GM23338 (cell line): Measurements from ENCODE around the gene NNMT. TPM values are rescaled to one million over a fixed set of nuclear protein-coding genes. Genes with fewer than 3 reads are reported as not detected.

Experiments
- ATAC-seq: fragments of 200-7000 bp; cut with Tn5 transposase; 3 replicates; pipeline ENCODE4 v1.9.1; 2020
- DNase-seq: peaks from one replicate; pipeline ENCODE4 v3.0.0-alpha.2; 2015; ENCODE audit warnings: low spot score
- H2AFZ ChIP-seq: fragments of 200-600 bp; sonication (generic); 2 replicates; pipeline ENCODE4 v1.8.0; 2016; ENCODE audit warnings: antibody characterized with exemption, mild to moderate bottlenecking, moderate library complexity
- H3F3A ChIP-seq: fragments of 200-600 bp; sonication (generic); replicated peaks from 2 replicates; pipeline ENCODE4 v1.8.0; 2017; ENCODE audit warnings: antibody characterized with exemption, mixed run types, low read depth
- H3K27ac ChIP-seq: fragments of 200-600 bp; sonication (generic); 2 replicates; pipeline ENCODE4 v1.6.1; 2016; ENCODE audit warnings: low read depth
- H3K27me3 ChIP-seq: fragments of 200-600 bp; sonication (generic); 2 replicates; pipeline ENCODE4 v1.8.0; 2016; ENCODE audit warnings: mild to moderate bottlenecking, mixed run types, moderate library complexity; ENCODE audit not compliant: insufficient read depth
- H3K36me3 ChIP-seq: fragments of 200-600 bp; sonication (generic); 2 replicates; pipeline ENCODE4 v1.8.0; 2016; ENCODE audit warnings: mild to moderate bottlenecking; ENCODE audit not compliant: insufficient read depth
- H3K4me1 ChIP-seq: fragments of 200-600 bp; sonication (generic); 2 replicates; pipeline ENCODE4 v1.8.0; 2016; ENCODE audit warnings: mild to moderate bottlenecking, moderate library complexity; ENCODE audit not compliant: insufficient read depth
- H3K4me2 ChIP-seq: fragments of 200-600 bp; sonication (generic); 2 replicates; pipeline ENCODE4 v1.7.1; 2017; ENCODE audit warnings: mixed run types
- H3K4me3 ChIP-seq: fragments of 200-600 bp; sonication (generic); 2 replicates; pipeline ENCODE4 v1.6.1; 2016; ENCODE audit warnings: mixed run types
- H3K79me2 ChIP-seq: fragments of 200-600 bp; sonication (generic); replicated peaks from 2 replicates; pipeline ENCODE4 v1.8.0; 2017; ENCODE audit warnings: mild to moderate bottlenecking; ENCODE audit not compliant: insufficient read depth
- H3K9me2 ChIP-seq: fragments of 200-600 bp; sonication (generic); 2 replicates; pipeline ENCODE4 v1.8.0; 2017; ENCODE audit not compliant: insufficient read depth
- H4K20me1 ChIP-seq: fragments of 200-600 bp; sonication (generic); replicated peaks from 2 replicates; pipeline ENCODE4 v1.8.0; 2017; ENCODE audit warnings: mild to moderate bottlenecking; ENCODE audit not compliant: insufficient read depth
- H3K27ac Mint-ChIP-seq: 2 replicates; pipeline ENCODE4 v1.8.0; 2020; ENCODE audit warnings: inconsistent platforms, mild to moderate bottlenecking, moderate library complexity, mixed read lengths
- H3K27me3 Mint-ChIP-seq: 3 replicates; pipeline ENCODE4 v1.8.0; 2022; ENCODE audit warnings: low read depth, mild to moderate bottlenecking, moderate library complexity, mixed read lengths, inconsistent platforms; ENCODE audit not compliant: insufficient read depth, poor library complexity
- H3K36me3 Mint-ChIP-seq: 3 replicates; pipeline ENCODE4 v1.8.0; 2021; ENCODE audit warnings: low read depth, mild to moderate bottlenecking, inconsistent platforms, moderate library complexity, mixed read lengths
- H3K4me1 Mint-ChIP-seq: 3 replicates; pipeline ENCODE4 v1.8.0; 2020; ENCODE audit warnings: mild to moderate bottlenecking, inconsistent platforms, mixed read lengths
- H3K4me3 Mint-ChIP-seq: 3 replicates; pipeline ENCODE4 v1.8.0; 2021; ENCODE audit warnings: moderate library complexity, mild to moderate bottlenecking, inconsistent platforms, mixed read lengths
- H3K9me3 Mint-ChIP-seq: 3 replicates; pipeline ENCODE4 v1.8.0; 2020; ENCODE audit warnings: moderate library complexity, mild to moderate bottlenecking, inconsistent platforms, mixed read lengths
- CREB1 ChIP-seq: fragments of 250-450 bp; sonication (Bioruptor Pico); IDR thresholded peaks from 2 replicates; pipeline ENCODE4 v1.5.0; 2020; ENCODE audit warnings: low read depth, mild to moderate bottlenecking, moderate library complexity
- ETS1 ChIP-seq: IDR thresholded peaks from 2 replicates; pipeline ENCODE4 v1.6.1; 2016; ENCODE audit warnings: antibody characterized with exemption
- EZH2 ChIP-seq: fragments of 200-600 bp; sonication (generic); IDR thresholded peaks from one replicate; pipeline ENCODE4 v1.8.0; 2017; ENCODE audit warnings: antibody characterized with exemption, mild to moderate bottlenecking, low read depth; ENCODE audit not compliant: unreplicated experiment
- EZH2phosphoT487 ChIP-seq: fragments of 200-600 bp; sonication (generic); IDR thresholded peaks from one replicate; pipeline ENCODE4 v1.8.1; 2018; ENCODE audit warnings: antibody characterized with exemption; ENCODE audit not compliant: unreplicated experiment
- JUNB ChIP-seq: IDR thresholded peaks from one replicate; pipeline ENCODE4 v1.6.1; 2016; ENCODE audit warnings: antibody characterized with exemption; ENCODE audit not compliant: unreplicated experiment
- NANOG ChIP-seq: IDR thresholded peaks from 2 replicates; pipeline ENCODE4 v1.6.1; 2016; ENCODE audit warnings: antibody characterized with exemption, borderline replicate concordance
- POLR2AphosphoS5 ChIP-seq: IDR thresholded peaks from 2 replicates; pipeline ENCODE4 v1.6.1; 2016; ENCODE audit warnings: antibody characterized with exemption, low read depth
- STAT1 ChIP-seq: IDR thresholded peaks from one replicate; pipeline ENCODE4 v1.6.1; 2016; ENCODE audit warnings: antibody characterized with exemption; ENCODE audit not compliant: unreplicated experiment
- ZNF114 ChIP-seq: fragments of 250-450 bp; sonication (Bioruptor Pico); IDR thresholded peaks from 2 replicates; pipeline ENCODE4 v1.5.0; 2020; ENCODE audit warnings: mild to moderate bottlenecking, moderate library complexity
- ZNF331 ChIP-seq: fragments of 250-450 bp; sonication (Bioruptor Pico); IDR thresholded peaks from 2 replicates; pipeline ENCODE4 v1.5.0; 2020; ENCODE audit warnings: low read depth, mild to moderate bottlenecking, moderate library complexity
- polyA plus RNA-seq: library from polyadenylated mRNA; unstranded; fragments of >200 nt; fragmentation: Nextera tagmentation; extraction: Ambion mirVana; gene quantifications from 2 replicates; pipeline ENCODE4 v1.2.1, GENCODE V29; 2016
- total RNA-seq: library from RNA; depleted of rRNA; stranded (reverse); fragments of >200 nt; shearing (Covaris generic); gene quantifications from 2 replicates; pipeline ENCODE4 v1.2.3, GENCODE V29; 2014
- TF ChIP-seq, protein P1 (sequence below), 2 experiments: fragments of 200-600 bp in 1 of 2; sonication (generic) in 1 of 2; conservative IDR thresholded peaks; 2 replicates each; pipeline versions ENCODE4 v1.5.1 to v1.6.1; 2016 to 2017; ENCODE audit warnings: antibody characterized with exemption in 2 of 2, low read depth in 2 of 2, mild to moderate bottlenecking in 2 of 2, moderate library complexity in 1 of 2
- TF ChIP-seq, protein P2 (sequence below): IDR thresholded peaks from one replicate; pipeline ENCODE4 v1.6.1; 2018; ENCODE audit warnings: antibody characterized with exemption; ENCODE audit not compliant: unreplicated experiment

Gene NNMT
- total and polyA plus RNA-seq, 2 experiments from 2014 or later, result 0.40 TPM; not detected in 1

GRCh38 chr11:114264381-114264780 lies 31.8 kb upstream of the NNMT start:
- Histone ChIP-seq H4K20me1 (no peaks in the 10 kb centered on the region), H3K36me3 (no peaks in the 10 kb centered on the region), H2AFZ (no peak overlapping the region), H3K9me2 (no peaks in the 10 kb centered on the region), H3K27ac (no peak overlapping the region), H3K4me3 (no peak overlapping the region), H3K79me2 (no peaks in the 10 kb centered on the region), H3F3A (no peaks in the 10 kb centered on the region), H3K4me2 (no peak overlapping the region), H3K4me1 (peaks cover 5% of the 10 kb centered on the region), H3K27me3 (no peaks in the 10 kb centered on the region)
- H3K4me1 Mint-ChIP-seq, result no peaks in the 10 kb centered on the region; the same call in 2 of the 3 replicates
- H3K9me3 Mint-ChIP-seq, result no peaks in the 10 kb centered on the region
- no peak for DNase-seq
- no peak for ATAC-seq
- H3K36me3 Mint-ChIP-seq, result no peaks in the 10 kb centered on the region
- TF ChIP-seq EZH2phosphoT487, result no peak
- no peak for TF ChIP-seq STAT1
- TF ChIP-seq, protein P1, sequence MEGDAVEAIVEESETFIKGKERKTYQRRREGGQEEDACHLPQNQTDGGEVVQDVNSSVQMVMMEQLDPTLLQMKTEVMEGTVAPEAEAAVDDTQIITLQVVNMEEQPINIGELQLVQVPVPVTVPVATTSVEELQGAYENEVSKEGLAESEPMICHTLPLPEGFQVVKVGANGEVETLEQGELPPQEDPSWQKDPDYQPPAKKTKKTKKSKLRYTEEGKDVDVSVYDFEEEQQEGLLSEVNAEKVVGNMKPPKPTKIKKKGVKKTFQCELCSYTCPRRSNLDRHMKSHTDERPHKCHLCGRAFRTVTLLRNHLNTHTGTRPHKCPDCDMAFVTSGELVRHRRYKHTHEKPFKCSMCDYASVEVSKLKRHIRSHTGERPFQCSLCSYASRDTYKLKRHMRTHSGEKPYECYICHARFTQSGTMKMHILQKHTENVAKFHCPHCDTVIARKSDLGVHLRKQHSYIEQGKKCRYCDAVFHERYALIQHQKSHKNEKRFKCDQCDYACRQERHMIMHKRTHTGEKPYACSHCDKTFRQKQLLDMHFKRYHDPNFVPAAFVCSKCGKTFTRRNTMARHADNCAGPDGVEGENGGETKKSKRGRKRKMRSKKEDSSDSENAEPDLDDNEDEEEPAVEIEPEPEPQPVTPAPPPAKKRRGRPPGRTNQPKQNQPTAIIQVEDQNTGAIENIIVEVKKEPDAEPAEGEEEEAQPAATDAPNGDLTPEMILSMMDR (conservative IDR thresholded peaks at IDR 0.05; ENCODE audit: low read depth in 2 of 2), result no peak
- H3K27me3 Mint-ChIP-seq, result peaks cover 3% of the 10 kb centered on the region
- H3K4me3 Mint-ChIP-seq, result no peak overlapping the region
- no peak overlapping the region for H3K27ac Mint-ChIP-seq

DNA sequence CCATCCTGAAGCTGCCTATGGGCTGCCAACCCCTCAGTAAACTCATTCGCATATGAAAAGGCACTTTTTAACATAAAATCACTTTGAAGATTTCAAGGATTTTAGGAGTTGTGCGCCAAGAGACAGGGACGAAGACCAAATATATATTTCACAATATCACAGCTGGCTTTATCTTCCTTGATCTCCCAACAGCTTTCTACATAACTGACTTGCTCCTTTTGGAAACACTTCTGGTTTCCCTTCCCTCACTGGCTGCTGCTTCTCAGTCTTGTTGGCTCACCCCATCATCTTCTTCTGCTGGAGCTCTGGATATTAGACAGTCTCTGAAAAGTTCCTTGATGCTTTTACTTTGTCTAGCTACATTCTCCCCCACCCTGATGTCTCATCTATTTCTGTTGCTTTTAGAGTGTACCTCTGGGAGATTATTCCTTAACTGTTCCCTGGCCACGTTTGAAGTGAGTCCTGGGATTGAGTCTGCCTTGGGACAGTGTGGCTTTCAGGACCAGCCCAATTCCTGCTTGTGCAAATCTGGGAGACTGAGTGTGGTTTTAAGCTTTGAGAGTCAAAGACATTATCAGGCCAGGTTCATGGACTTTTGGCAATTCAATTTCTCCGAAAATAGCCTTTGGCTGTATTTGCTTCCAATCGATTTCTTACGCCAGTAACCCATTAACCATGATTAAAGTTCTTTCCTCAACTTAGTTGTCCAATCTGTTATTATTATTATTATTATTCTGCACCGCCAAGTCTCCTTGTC lies 30.9 kb upstream of the NNMT start:
- no peaks in the 10 kb centered on the region for H3K36me3 ChIP-seq
- no peak for DNase-seq
- no peaks in the 10 kb centered on the region for H3F3A ChIP-seq
- H3K4me3 Mint-ChIP-seq, result no peak overlapping the region
- ATAC-seq, result no peak
- peak overlapping the region; percentile 63; the same call in 1 of the 2 replicates for H2AFZ ChIP-seq
- H3K27me3 Mint-ChIP-seq, result peaks cover 3% of the 10 kb centered on the region
- H3K4me3 ChIP-seq, result no peak overlapping the region
- H3K4me2 ChIP-seq, result no peak overlapping the region
- H3K9me3 Mint-ChIP-seq, result no peaks in the 10 kb centered on the region
- no peaks in the 10 kb centered on the region for H3K4me1 Mint-ChIP-seq
- H3K27ac ChIP-seq, result no peak overlapping the region
- no peaks in the 10 kb centered on the region for H3K36me3 Mint-ChIP-seq
- TF ChIP-seq EZH2, result no peak
- no peak for TF ChIP-seq NANOG
- TF ChIP-seq, protein P2, sequence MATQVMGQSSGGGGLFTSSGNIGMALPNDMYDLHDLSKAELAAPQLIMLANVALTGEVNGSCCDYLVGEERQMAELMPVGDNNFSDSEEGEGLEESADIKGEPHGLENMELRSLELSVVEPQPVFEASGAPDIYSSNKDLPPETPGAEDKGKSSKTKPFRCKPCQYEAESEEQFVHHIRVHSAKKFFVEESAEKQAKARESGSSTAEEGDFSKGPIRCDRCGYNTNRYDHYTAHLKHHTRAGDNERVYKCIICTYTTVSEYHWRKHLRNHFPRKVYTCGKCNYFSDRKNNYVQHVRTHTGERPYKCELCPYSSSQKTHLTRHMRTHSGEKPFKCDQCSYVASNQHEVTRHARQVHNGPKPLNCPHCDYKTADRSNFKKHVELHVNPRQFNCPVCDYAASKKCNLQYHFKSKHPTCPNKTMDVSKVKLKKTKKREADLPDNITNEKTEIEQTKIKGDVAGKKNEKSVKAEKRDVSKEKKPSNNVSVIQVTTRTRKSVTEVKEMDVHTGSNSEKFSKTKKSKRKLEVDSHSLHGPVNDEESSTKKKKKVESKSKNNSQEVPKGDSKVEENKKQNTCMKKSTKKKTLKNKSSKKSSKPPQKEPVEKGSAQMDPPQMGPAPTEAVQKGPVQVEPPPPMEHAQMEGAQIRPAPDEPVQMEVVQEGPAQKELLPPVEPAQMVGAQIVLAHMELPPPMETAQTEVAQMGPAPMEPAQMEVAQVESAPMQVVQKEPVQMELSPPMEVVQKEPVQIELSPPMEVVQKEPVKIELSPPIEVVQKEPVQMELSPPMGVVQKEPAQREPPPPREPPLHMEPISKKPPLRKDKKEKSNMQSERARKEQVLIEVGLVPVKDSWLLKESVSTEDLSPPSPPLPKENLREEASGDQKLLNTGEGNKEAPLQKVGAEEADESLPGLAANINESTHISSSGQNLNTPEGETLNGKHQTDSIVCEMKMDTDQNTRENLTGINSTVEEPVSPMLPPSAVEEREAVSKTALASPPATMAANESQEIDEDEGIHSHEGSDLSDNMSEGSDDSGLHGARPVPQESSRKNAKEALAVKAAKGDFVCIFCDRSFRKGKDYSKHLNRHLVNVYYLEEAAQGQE, result no peak
- TF ChIP-seq ZNF114 (CRISPR knock-in tag), result no peak
- no peak for TF ChIP-seq CREB1
- no peak for TF ChIP-seq POLR2AphosphoS5
- no peak for TF ChIP-seq ZNF331 (CRISPR knock-in tag)
- no peak for TF ChIP-seq ETS1
- TF ChIP-seq STAT1, result no peak
- TF ChIP-seq JUNB, result no peak
- no peaks in the 10 kb centered on the region for H4K20me1 ChIP-seq
- H3K4me1 ChIP-seq, result peaks cover 5% of the 10 kb centered on the region
- no peaks in the 10 kb centered on the region for H3K79me2 ChIP-seq
- H3K9me2 ChIP-seq, result no peaks in the 10 kb centered on the region
- H3K27ac Mint-ChIP-seq, result no peak overlapping the region
- no peaks in the 10 kb centered on the region for H3K27me3 ChIP-seq
